Measurements from ENCODE around the gene TMEM132D.
"Not testable (repeated sequence)": the region's sequence is repeated elsewhere in the genome, so short reads cannot be mapped to it uniquely, and the experiment has no call there.

- not testable (repeated sequence) for TF ChIP-seq CTCF (IDR thresholded peaks at IDR 0.05; ENCODE audit: poor library complexity); EZH2 (IDR thresholded peaks at IDR 0.05; ENCODE audit: borderline replicate concordance)
Measured at GRCh38 chr12:129549020-129549419, 354.8 kb downstream of the TMEM132D start.
